VCaP (cell line): ENCODE data around the gene CDK17.

Experiments
- H3K27ac ChIP-seq: fragments of 450-650 bp; 2 replicates; pipeline ENCODE4 v1.5.1; 2017
- TF ChIP-seq, protein P1 (sequence below): fragments of 450-650 bp; conservative IDR thresholded peaks from 2 replicates; pipeline ENCODE4 v1.5.1; 2017; ENCODE audit warnings: mild to moderate bottlenecking, moderate library complexity

CDK17 gene

DNA sequence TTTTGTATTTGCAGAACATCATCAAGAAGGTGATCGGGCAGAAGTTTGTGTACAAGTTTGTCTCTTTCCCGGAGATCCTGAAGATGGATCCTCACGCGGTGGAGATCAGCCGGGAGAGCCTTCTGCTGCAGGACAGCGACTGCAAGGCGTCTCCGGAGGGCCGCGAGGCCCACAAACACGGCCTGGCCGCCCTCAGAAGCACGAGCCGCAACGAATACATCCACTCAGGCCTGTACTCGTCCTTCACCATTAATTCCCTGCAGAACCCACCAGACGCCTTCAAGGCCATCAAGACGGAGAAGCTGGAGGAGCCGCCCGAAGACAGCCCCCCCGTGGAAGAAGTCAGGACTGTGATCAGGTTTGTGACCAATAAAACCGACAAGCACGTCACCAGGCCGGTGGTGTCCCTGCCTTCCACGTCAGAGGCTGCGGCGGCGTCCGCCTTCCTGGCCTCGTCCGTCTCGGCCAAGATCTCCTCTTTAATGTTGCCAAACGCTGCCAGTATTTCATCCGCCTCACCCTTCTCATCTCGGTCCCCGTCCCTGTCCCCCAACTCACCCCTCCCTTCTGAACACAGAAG is 153.2 kb downstream of the CDK17 start:
- H3K27ac ChIP-seq: no peak overlapping the region
- TF ChIP-seq, protein P1, sequence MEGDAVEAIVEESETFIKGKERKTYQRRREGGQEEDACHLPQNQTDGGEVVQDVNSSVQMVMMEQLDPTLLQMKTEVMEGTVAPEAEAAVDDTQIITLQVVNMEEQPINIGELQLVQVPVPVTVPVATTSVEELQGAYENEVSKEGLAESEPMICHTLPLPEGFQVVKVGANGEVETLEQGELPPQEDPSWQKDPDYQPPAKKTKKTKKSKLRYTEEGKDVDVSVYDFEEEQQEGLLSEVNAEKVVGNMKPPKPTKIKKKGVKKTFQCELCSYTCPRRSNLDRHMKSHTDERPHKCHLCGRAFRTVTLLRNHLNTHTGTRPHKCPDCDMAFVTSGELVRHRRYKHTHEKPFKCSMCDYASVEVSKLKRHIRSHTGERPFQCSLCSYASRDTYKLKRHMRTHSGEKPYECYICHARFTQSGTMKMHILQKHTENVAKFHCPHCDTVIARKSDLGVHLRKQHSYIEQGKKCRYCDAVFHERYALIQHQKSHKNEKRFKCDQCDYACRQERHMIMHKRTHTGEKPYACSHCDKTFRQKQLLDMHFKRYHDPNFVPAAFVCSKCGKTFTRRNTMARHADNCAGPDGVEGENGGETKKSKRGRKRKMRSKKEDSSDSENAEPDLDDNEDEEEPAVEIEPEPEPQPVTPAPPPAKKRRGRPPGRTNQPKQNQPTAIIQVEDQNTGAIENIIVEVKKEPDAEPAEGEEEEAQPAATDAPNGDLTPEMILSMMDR: no peak

DNA sequence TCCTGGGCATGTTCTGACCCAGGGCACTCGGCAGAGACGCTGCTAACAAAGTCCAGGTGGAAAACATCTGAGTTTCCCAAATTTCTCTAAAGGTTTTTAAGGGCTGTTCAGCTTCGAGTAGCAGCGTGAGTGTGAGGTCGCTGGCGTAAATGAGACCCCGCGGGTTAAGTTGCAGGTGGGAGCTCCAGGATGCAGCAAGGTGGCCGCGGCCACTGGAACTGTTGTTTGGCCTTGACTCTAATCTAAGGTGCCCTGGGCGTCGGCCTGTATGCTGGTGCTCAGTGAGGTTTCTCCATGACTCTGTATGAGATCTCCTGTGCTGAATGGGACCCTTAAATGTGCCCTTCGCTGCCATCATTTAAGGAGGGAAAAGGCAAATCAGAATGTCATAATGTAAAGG is 155.4 kb downstream of the CDK17 start:
- no peak overlapping the region for H3K27ac ChIP-seq
- TF ChIP-seq, protein P1: no peak

DNA sequence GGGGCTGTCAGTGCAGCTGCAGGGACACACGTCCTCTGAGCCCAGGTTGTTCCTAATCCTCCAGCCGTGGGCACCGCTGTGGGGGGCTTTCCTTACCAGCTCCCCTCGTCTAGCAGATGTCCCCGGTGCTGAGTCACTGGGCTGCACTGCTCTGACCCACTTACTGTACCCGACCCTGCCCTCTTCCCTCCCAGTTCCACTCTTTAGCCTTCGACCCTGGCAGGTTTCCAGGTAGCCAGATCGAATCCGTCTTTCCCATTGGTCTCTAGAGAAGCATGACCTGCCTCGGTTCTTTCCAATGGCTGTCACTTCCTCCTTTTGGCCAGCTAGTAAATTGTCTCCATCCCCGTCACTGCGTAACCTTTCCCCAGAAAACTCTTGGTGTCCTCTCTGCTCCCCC is 157.6 kb downstream of the CDK17 start:
- TF ChIP-seq, protein P1: no peak
- H3K27ac ChIP-seq: no peak overlapping the region

DNA sequence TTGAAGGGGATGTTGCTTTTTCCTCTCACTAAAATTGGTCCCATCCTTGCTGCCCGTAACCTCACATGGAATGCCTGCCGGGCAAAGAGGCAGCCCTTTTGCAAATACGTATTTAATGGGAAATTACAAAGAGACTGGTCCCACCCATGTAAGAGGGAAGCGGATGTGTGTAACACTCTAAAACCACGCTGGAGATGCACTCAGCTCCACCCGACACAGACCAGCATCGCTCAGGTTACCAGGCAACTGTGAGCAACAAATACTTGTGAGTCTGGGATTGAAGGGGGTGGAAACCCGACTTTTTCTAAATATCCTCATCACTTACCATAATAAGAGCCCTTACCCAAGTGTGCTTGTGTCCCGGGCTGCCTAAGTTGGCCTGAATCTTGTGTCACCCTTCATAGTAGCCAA is 158.4 kb downstream of the CDK17 start:
- TF ChIP-seq, protein P1: no peak
- H3K27ac ChIP-seq: no peak overlapping the region

DNA sequence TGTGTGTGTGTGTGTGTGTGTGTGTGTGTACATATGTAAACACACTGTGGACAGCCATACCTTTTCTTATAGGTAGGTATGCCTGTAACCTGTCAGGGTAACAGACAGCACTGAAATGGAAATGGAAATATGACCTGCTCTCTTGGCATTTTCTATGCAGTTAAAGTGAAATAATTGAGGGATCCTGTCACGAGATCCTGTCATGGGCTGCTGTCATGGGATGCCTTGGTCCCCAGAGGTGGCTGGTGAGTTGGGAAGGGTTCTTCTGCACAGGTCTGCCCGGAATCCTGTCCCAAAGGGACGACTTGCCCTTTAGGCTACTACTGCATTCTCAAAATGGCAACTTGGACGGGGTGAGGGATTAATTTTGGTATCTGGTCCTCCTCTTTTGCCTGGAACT is 158.8 kb downstream of the CDK17 start:
- H3K27ac ChIP-seq: no peak overlapping the region
- TF ChIP-seq, protein P1: no peak

DNA sequence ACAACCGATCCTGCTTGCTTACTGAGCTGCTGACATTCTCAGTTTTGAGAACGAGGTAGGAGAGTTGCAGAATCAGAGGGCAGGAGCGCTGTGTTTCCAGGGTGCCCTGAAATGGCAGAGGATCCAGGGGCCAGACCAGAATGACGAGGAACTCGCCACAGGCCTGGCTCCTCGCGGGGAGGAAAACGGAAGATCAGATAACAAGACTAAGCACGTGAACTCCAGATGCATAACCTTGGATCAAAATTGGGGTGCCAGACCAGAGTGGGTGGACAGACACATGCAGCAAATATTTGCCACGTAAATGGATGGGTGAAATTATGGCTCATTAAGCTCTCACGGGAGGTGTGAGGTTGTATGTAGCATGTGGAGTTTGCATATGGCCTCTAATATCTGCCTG is 159.6 kb downstream of the CDK17 start:
- H3K27ac ChIP-seq: no peak overlapping the region
- TF ChIP-seq, protein P1: no peak

DNA sequence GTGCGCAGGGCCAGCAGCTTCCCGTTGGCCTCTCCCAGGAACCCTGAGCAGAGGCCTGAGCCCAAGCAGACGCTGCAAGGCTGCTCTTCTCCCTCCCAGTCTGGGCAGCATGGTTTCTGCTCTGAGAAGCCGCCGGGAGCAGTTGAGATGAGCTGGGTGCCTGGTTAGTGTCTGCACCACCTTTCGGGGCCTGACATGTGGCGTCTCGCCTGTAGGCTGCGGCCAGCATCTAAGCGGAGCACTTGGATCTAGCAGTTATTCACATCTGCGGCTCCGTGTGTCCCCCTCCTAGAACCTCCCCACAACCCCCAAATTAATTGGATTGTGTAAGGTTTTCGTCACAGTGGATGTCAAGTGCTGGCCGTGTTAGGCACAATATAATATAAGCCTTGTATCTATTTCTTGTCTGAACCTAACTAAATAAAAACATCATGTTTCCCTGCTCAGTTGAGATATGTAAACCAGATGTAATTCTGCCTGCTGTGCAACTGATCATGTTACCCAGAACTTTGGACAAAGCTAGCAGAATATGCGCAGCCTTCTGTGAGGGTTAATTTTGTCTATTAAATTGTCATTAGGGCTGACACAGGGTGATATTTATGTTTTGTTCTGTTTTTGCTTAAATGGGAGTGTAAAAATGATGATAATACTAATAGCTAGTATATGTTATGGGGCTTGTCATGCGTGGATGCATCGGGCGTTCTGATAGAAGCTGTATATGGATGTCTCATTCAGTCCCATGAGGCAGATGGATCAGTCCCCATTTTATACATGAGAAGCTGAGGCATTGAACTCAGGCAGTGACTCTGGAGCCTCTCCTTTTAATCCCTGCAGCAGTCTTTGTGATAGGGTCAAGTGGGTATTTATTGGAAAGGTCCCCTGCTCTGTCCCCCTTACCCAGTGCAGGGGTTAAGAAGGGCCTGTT is 160.3 kb downstream of the CDK17 start:
- TF ChIP-seq, protein P1: no peak
- no peak overlapping the region for H3K27ac ChIP-seq
